Fibroblast of pulmonary artery (primary cell): ENCODE results near the gene C11orf71.
A peak's percentile ranks its signal among the peaks of the same experiment; 100 is the strongest.

Source experiments
- DNase-seq: peaks from one replicate; pipeline ENCODE4 v3.0.0-alpha.2; 2010; ENCODE audit warnings: low read depth
- H3K4me3 ChIP-seq: replicated peaks from 2 replicates; pipeline ENCODE4 v1.5.1; 2011; ENCODE audit warnings: low read depth, mild to moderate bottlenecking, control low read depth, low read length, moderate library complexity
- TF ChIP-seq, protein P1 (sequence below): IDR thresholded peaks from 2 replicates; pipeline ENCODE4 v1.5.1; 2011; ENCODE audit warnings: mild to moderate bottlenecking, control low read depth, low read length, inconsistent platforms; ENCODE audit errors: missing control alignments

Gene C11orf71

DNA sequence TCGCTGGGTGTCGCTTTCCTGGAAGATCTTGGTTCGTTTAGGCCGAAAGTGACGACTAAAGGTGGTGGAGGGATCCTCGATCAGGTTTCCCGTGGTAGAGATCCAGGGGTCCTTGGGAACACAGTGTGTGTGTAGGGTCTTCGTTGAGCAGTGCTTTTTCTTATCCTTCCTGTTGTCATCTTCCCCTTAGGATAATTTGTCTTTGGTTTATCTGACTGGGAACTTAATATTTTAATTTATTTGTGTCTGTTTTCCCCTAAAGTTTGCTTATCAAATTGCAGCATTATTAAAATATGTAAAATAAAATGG lies 558 bp upstream of the C11orf71 start:
- H3K4me3 ChIP-seq: peak overlapping the region; percentile 95
- no peak for DNase-seq
- TF ChIP-seq, protein P1, sequence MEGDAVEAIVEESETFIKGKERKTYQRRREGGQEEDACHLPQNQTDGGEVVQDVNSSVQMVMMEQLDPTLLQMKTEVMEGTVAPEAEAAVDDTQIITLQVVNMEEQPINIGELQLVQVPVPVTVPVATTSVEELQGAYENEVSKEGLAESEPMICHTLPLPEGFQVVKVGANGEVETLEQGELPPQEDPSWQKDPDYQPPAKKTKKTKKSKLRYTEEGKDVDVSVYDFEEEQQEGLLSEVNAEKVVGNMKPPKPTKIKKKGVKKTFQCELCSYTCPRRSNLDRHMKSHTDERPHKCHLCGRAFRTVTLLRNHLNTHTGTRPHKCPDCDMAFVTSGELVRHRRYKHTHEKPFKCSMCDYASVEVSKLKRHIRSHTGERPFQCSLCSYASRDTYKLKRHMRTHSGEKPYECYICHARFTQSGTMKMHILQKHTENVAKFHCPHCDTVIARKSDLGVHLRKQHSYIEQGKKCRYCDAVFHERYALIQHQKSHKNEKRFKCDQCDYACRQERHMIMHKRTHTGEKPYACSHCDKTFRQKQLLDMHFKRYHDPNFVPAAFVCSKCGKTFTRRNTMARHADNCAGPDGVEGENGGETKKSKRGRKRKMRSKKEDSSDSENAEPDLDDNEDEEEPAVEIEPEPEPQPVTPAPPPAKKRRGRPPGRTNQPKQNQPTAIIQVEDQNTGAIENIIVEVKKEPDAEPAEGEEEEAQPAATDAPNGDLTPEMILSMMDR: no peak

DNA sequence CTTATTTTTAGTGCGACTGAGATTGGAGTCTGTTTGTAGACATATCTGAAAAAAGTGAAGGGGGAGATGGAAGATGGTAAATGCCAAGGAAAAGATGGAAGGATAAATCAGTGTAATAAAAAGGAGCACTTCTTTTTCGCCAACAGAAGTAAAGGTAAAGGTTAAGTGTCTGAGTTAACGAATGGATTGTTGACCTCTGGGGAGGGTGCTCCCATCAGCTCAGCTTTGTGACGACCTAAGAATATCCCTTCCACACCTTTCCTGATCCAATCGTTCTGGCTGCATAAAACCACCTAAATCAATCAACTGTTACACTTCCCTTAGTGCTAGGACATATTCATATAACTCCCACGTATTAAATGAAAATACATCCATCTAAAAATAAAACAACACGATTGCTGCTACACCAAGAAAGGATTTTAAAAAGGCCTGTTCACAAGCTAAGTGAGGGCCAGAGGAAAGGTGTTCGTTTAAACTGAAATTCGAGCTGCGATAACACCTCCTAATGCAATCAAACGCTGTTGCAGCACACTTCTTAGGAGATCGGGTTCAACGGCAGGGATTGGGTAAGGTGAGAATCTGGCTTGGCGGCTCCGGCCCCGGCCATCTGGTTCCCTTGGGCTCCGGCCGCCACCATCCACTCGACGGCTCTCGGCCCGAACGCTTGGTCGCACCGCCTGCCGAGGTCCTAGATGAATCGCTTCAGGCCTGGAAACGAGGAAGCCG lies 658 bp downstream of the C11orf71 start:
- no peak for DNase-seq
- peak overlapping the region; percentile 95 for H3K4me3 ChIP-seq
- TF ChIP-seq, protein P1: no peak

DNA sequence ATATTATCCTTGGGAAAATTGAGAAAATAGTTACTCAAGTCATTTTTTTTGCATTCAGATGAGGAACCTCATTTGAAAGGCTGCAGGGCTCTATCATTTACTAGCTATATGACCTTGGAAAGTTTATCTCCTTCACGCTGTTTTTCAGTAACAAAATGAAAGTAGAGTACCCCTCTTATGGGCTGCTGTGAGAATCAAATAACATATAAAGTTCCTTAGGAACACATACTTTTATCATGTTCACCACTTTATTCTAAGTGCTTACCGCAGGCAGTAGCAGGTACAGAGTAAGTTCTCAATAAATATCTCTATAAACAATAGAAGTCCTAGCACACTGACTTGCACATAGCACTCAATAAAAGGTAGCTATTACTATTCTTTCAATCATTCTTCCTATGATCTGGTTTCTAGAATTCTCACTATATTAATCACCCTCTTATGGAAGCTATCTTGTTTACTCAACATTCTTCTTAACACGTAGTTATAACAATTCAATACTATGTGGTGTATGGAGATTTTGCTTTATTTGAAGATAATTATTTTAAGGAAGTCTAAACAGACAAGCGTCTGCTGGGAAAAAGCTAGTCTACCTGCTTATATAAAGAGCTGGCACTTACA lies 1.9 kb downstream of the C11orf71 start:
- peak overlapping the region; percentile 95 for H3K4me3 ChIP-seq
- TF ChIP-seq, protein P1: no peak
- DNase-seq: no peak

DNA sequence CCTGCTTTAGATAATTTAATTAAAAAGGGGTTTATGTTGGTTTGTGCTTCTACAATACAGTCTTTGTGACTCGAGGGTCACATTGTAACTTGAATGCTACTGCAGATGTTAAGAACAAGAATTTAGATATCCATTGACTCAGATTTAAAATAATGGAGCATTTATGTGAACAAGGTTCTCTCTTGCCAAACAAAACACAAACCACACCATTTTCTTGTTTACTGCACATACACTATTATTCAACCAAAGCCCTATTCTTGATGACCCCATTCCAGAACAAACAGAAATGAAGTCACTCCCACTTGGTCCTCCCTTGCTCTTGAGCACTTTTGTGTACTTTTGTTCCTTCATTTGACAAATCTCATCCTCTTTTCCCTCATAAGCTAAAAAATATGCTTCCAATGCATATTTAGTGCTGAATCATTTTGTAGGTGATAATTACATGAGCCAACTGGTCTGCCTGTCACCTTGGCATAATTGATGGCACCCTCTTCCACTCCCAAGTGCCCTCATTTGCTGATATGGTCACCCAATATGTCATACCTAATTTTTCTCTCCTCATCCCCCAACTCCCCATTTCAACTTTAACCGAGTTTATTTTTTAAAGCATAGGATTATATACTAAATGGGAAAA lies 2.8 kb downstream of the C11orf71 start:
- H3K4me3 ChIP-seq: no peak overlapping the region
- no peak for DNase-seq
- TF ChIP-seq, protein P1: no peak

DNA sequence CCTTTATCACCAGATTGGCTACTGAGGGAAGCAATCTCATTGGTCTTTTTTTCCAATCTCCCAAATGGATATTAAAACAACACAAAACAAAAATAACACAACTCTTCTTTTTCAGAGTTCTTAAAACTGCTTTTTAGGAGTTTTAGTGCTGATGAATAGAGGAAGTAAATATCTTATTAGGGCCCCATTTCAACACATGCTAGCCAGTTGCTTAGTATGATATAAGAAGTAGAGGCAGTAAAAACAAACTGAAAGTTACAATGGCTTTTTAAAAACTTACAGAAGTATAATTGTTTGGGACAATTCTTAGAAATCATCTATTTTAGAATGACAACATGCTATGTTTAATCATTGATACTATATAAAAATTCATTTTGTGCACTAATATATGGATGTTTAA lies 3.4 kb downstream of the C11orf71 start:
- TF ChIP-seq, protein P1: no peak
- DNase-seq: no peak
- H3K4me3 ChIP-seq: no peak overlapping the region

DNA sequence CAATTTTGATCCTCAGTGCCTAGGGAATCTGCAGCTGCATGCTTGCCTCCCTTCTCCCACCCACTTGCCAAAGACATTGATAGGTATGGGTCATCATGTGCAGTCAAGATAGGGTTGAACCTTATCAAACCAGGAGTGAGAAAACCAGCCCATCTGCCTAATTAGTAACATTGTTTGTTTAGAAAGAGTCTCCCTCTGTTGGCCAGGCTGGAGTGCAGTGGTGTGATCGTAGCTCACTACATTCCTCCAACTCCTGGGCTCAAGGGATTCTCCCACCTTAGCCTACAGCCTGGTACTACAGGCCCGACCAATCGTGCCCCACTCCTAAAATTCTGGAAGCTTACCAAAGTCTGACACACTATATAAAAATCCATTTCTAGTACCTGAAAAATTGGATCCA lies 4.6 kb downstream of the C11orf71 start:
- TF ChIP-seq, protein P1: peak; percentile 40
- no peak for DNase-seq
- no peak overlapping the region for H3K4me3 ChIP-seq
